Osteoblast (primary cell): ENCODE results near the gene FNDC3B. TPM values are rescaled to one million over a fixed set of nuclear protein-coding genes. Genes with fewer than 3 reads are reported as not detected.

Experiments
- DNase-seq: peaks from one replicate; pipeline ENCODE4 v3.0.0; 2011; ENCODE audit warnings: low spot score, mixed read lengths; ENCODE audit not compliant: insufficient read length; ENCODE audit errors: missing footprints
- H2AFZ ChIP-seq: 2 replicates; pipeline ENCODE4 v1.6.0; 2011; ENCODE audit warnings: mild to moderate bottlenecking, low read length
- H3K27ac ChIP-seq: 2 replicates; pipeline ENCODE4 v1.5.1; 2011; ENCODE audit warnings: mild to moderate bottlenecking, low read depth, low read length, moderate library complexity
- H3K27me3 ChIP-seq: 2 replicates; pipeline ENCODE4 v1.6.0; 2012; ENCODE audit warnings: mild to moderate bottlenecking, control low read depth, inconsistent platforms, low read length, moderate library complexity; ENCODE audit not compliant: insufficient read depth
- H3K36me3 ChIP-seq: 2 replicates; pipeline ENCODE4 v1.5.1; 2011; ENCODE audit warnings: mild to moderate bottlenecking, low read length, control low read depth, moderate library complexity; ENCODE audit not compliant: insufficient read depth
- H3K4me1 ChIP-seq: 2 replicates; pipeline ENCODE4 v1.5.1; 2011; ENCODE audit warnings: mild to moderate bottlenecking, low read length, control low read depth, moderate library complexity; ENCODE audit not compliant: insufficient read depth
- H3K4me2 ChIP-seq: 2 replicates; pipeline ENCODE4 v1.6.0; 2011; ENCODE audit warnings: mild to moderate bottlenecking, low read length; ENCODE audit not compliant: insufficient read depth
- H3K4me3 ChIP-seq: fragments of 200-600 bp; sonication (generic); 3 replicates; pipeline ENCODE4 v1.5.1; 2012; ENCODE audit warnings: mild to moderate bottlenecking, low read length, inconsistent platforms; ENCODE audit not compliant: insufficient read depth
- H3K79me2 ChIP-seq: 2 replicates; pipeline ENCODE4 v1.6.0; 2012; ENCODE audit warnings: mild to moderate bottlenecking, low read length, control low read depth, inconsistent platforms; ENCODE audit not compliant: insufficient read depth
- H3K9me3 ChIP-seq: 2 replicates; pipeline ENCODE4 v1.5.1; 2011; ENCODE audit warnings: low read depth, low read length, control low read depth
- H4K20me1 ChIP-seq: 2 replicates; pipeline ENCODE4 v1.6.0; 2012; ENCODE audit warnings: mild to moderate bottlenecking, low read length, control low read depth; ENCODE audit not compliant: insufficient read depth
- total RNA-seq: library from RNA; depleted of rRNA; stranded (reverse); fragments of >200 nt; gene quantifications from 2 replicates; pipeline ENCODE4 v1.2.3, GENCODE V29; 2012
- TF ChIP-seq, protein P1 (sequence below): IDR thresholded peaks from 2 replicates; pipeline ENCODE4 v1.5.1; 2011; ENCODE audit warnings: mild to moderate bottlenecking, low read depth, low read length, moderate library complexity; ENCODE audit errors: extremely low read depth

FNDC3B gene
- total RNA-seq, 1 donor: 179 TPM

DNA sequence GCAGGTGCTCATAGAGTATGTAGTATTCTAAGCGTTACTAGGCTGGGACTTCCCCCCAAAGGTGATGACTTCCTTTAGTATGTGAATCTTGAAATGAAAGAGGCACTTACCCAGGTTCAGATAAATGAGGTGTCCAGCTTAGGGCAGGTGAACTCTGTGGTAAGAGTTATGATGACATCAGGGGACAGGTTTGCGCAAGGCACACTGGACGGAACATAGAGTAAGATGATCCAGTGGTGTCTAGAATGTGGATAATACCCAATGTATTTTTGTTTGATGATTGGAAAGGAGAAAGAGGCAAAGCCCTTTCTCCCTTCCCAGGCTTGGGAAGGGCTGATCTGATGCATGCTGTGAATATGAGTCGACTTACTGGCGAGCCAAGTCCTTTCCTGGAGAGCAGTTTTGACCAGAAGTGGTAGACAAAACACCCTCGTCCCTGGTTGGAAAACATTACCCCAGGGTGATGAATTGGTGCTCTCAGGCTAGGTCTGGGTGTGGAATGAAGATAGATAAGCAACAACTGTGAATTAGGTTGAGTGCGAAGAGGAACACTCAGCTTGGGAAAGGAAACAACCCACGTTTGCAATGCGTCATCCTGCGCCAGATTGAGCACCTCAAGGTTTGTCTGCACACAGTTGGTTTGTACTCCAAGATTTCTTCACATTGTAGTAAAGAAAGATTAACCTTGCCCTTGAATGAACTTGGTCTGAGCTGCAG lies 284.7 kb downstream of the FNDC3B start:
- DNase-seq: peak; percentile 65
- no peak overlapping the region for H2AFZ ChIP-seq
- no peak overlapping the region for H3K4me3 ChIP-seq
- H3K4me1 ChIP-seq: peaks cover 36% of the 10 kb centered on the region
- H3K79me2 ChIP-seq: peaks cover 28% of the 10 kb centered on the region
- no peaks in the 10 kb centered on the region for H3K27me3 ChIP-seq
- peak overlapping the region; percentile 84 for H3K27ac ChIP-seq
- no peak overlapping the region for H3K4me2 ChIP-seq
- H4K20me1 ChIP-seq: peaks cover 28% of the 10 kb centered on the region
- peaks cover 75% of the 10 kb centered on the region for H3K36me3 ChIP-seq
- no peaks in the 10 kb centered on the region for H3K9me3 ChIP-seq
- TF ChIP-seq, protein P1, sequence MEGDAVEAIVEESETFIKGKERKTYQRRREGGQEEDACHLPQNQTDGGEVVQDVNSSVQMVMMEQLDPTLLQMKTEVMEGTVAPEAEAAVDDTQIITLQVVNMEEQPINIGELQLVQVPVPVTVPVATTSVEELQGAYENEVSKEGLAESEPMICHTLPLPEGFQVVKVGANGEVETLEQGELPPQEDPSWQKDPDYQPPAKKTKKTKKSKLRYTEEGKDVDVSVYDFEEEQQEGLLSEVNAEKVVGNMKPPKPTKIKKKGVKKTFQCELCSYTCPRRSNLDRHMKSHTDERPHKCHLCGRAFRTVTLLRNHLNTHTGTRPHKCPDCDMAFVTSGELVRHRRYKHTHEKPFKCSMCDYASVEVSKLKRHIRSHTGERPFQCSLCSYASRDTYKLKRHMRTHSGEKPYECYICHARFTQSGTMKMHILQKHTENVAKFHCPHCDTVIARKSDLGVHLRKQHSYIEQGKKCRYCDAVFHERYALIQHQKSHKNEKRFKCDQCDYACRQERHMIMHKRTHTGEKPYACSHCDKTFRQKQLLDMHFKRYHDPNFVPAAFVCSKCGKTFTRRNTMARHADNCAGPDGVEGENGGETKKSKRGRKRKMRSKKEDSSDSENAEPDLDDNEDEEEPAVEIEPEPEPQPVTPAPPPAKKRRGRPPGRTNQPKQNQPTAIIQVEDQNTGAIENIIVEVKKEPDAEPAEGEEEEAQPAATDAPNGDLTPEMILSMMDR: no peak

DNA sequence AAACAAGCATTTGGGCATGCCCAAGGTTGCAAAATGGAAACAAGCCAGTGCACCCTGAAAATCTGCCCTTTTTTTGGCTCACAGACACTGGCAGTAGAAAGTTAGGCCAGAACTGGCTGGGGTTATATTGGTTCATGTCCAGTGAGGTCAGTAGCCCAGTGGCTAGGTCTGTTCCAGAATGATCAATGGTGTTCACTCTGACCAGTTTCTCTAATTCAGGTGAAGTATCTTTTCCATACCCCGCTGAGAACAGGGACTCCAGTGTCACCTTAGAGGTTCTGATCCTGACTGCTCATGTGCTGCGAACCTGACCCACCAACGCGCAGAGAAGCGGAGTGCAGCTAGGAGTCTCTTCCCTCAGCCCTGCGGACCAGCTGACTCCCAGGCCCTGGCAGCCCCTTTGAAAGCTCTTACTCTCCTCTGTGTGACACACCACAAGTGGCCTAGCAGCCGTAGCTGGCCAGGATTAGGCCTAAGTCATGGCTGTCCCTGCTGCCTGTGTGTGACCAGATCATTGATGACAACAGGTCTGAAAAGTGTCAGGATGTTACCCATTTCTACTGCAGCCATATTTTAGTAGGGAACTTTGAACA lies 285.3 kb downstream of the FNDC3B start:
- Histone ChIP-seq H3K27ac (peak overlapping the region; percentile 84), H3K4me1 (peaks cover 30% of the 10 kb centered on the region), H3K4me2 (no peak overlapping the region), H3K27me3 (no peaks in the 10 kb centered on the region), H2AFZ (no peak overlapping the region), H4K20me1 (peaks cover 28% of the 10 kb centered on the region), H3K79me2 (peaks cover 23% of the 10 kb centered on the region), H3K36me3 (peaks cover 75% of the 10 kb centered on the region), H3K9me3 (no peaks in the 10 kb centered on the region), H3K4me3 (no peak overlapping the region)
- TF ChIP-seq, protein P1: no peak
- DNase-seq: no peak

DNA sequence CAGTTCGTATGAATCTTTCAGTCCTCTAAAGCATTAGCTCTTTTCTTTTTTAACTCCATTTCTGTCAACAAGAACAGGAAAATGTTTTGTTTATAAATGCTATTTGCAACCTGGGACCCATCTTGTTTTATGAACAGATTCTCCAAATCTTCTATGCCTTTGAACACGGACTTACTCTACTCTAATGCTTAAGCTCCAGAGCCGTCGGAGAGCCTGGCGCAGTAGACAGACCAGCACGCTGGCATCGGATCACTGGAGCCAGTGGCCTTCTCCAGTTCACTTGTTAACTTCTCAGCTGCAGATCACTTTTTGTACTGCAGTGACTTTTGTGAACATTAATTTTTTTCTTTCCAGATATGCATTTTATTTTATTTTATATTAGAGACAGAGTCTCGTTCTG lies 286.1 kb downstream of the FNDC3B start:
- H4K20me1 ChIP-seq: peaks cover 32% of the 10 kb centered on the region
- H3K4me1 ChIP-seq: peaks cover 25% of the 10 kb centered on the region
- H2AFZ ChIP-seq: no peak overlapping the region
- H3K79me2 ChIP-seq: peaks cover 29% of the 10 kb centered on the region
- peaks cover 81% of the 10 kb centered on the region for H3K36me3 ChIP-seq
- no peaks in the 10 kb centered on the region for H3K9me3 ChIP-seq
- H3K4me3 ChIP-seq: no peak overlapping the region
- H3K27ac ChIP-seq: peak overlapping the region; percentile 84
- no peak overlapping the region for H3K4me2 ChIP-seq
- DNase-seq: no peak
- H3K27me3 ChIP-seq: no peaks in the 10 kb centered on the region
- TF ChIP-seq, protein P1: no peak

DNA sequence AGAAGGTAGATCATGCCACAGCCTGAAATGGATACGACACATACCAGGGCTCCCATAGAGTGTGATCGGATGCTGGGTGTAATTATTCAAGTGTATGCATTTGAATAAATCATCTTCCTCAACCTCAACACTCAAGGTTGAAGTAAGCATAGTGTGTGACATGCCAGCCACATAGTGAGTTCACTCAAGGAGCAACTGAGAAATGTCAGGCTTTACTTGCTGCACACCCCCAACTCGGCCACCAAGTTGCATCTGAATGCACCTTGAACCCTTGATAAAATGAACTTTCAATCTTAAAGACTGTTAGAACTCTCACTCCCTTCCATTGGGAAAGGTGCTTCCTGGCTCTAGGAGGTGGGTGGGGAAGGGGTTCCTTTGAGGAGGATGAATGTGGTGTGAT lies 287.6 kb downstream of the FNDC3B start:
- Histone ChIP-seq H3K27ac (no peak overlapping the region), H3K4me3 (no peak overlapping the region), H3K9me3 (no peaks in the 10 kb centered on the region), H3K27me3 (no peaks in the 10 kb centered on the region), H3K36me3 (peaks cover 85% of the 10 kb centered on the region), H3K4me2 (no peak overlapping the region), H3K4me1 (peaks cover 15% of the 10 kb centered on the region), H2AFZ (no peak overlapping the region), H3K79me2 (peaks cover 26% of the 10 kb centered on the region), H4K20me1 (peaks cover 27% of the 10 kb centered on the region)
- TF ChIP-seq, protein P1: no peak
- no peak for DNase-seq
